ENCODE data around the gene OCLN.

OCLN gene

GRCh38 chr5:69502767-69503488 is 10.3 kb downstream of the OCLN start:
- Histone ChIP-seq H3K23ac (ENCODE audit: low read length in 2 of 2) (no peak overlapping the region), H2AK5ac (ENCODE audit: low read length, severe bottlenecking) (peak overlapping the region; percentile 19), H3K14ac (ENCODE audit: low read length in 2 of 2) (no peak overlapping the region), H3K4ac (ENCODE audit: low read depth in 1 of 2, low read length in 2 of 2) (no peak overlapping the region), H2BK15ac (ENCODE audit: low read depth, poor library complexity, severe bottlenecking) (no peak overlapping the region), H3K36me3 (ENCODE audit: control insufficient read depth in 1 of 2, insufficient read depth in 2 of 2, low read depth in 1 of 2, low read length in 2 of 2) (no peaks in the 10 kb centered on the region), H3K4me1 (ENCODE audit: control insufficient read depth, insufficient read depth, low read depth, low read length) (peaks cover 6% of the 10 kb centered on the region), H3K27me3 (ENCODE audit: control insufficient read depth in 1 of 2, insufficient read depth in 1 of 2, low read length in 2 of 2) (no peaks in the 10 kb centered on the region), H2BK12ac (ENCODE audit: low read length in 2 of 2) (no peak overlapping the region), H3K27ac (ENCODE audit: low read length, poor library complexity, severe bottlenecking) (peak overlapping the region; percentile 84), H4K91ac (ENCODE audit: low read length) (no peak overlapping the region), H3K4me3 (ENCODE audit: insufficient read depth in 1 of 2, low read depth in 1 of 2, low read length in 2 of 2) (no peak overlapping the region), H2BK120ac (ENCODE audit: low read depth, low read length) (no peak overlapping the region), H3K9ac (ENCODE audit: low read length) (peak overlapping the region; percentile 16), H3K9me3 (ENCODE audit: control insufficient read depth, low read length) (no peaks in the 10 kb centered on the region), H3K79me1 (replicated peaks; ENCODE audit: low read length, poor library complexity, severe bottlenecking) (no peaks in the 10 kb centered on the region), H2BK5ac (ENCODE audit: low read depth, low read length, poor library complexity, severe bottlenecking) (no peak overlapping the region), H3K18ac (ENCODE audit: low read depth in 1 of 2, low read length in 2 of 2) (peak overlapping the region in 1 of 2 experiments; percentile 38), H2AFZ (ENCODE audit: low read depth, low read length) (peak overlapping the region; percentile 62), H3K4me2 (ENCODE audit: low read length, poor library complexity, severe bottlenecking) (no peak overlapping the region), H4K8ac (ENCODE audit: low read length) (no peak overlapping the region)
- WGBS = 36% methylated on average over 7 of the region's 7 CpGs
- peak; percentile 55 for DNase-seq

- Histone ChIP-seq H3K4me3 (ENCODE audit: insufficient read depth in 1 of 2, low read depth in 1 of 2, low read length in 2 of 2) (no peak overlapping the region), H2BK12ac (ENCODE audit: low read length in 2 of 2) (no peak overlapping the region), H2AK5ac (ENCODE audit: low read length, severe bottlenecking) (peak overlapping the region; percentile 39), H2BK15ac (ENCODE audit: low read depth, poor library complexity, severe bottlenecking) (no peak overlapping the region), H3K4me1 (ENCODE audit: control insufficient read depth, insufficient read depth, low read depth, low read length) (peaks cover 6% of the 10 kb centered on the region), H3K18ac (ENCODE audit: low read depth in 1 of 2, low read length in 2 of 2) (no peak overlapping the region), H3K4ac (ENCODE audit: low read depth in 1 of 2, low read length in 2 of 2) (no peak overlapping the region), H3K79me1 (replicated peaks; ENCODE audit: low read length, poor library complexity, severe bottlenecking) (no peaks in the 10 kb centered on the region), H4K8ac (ENCODE audit: low read length) (no peak overlapping the region), H3K4me2 (ENCODE audit: low read length, poor library complexity, severe bottlenecking) (no peak overlapping the region), H3K27ac (ENCODE audit: low read length, poor library complexity, severe bottlenecking) (no peak overlapping the region), H4K91ac (ENCODE audit: low read length) (no peak overlapping the region), H2BK120ac (ENCODE audit: low read depth, low read length) (no peak overlapping the region), H2AFZ (ENCODE audit: low read depth, low read length) (peak overlapping the region; percentile 18), H3K9ac (ENCODE audit: low read length) (peak overlapping the region; percentile 31), H2BK5ac (ENCODE audit: low read depth, low read length, poor library complexity, severe bottlenecking) (no peak overlapping the region), H3K14ac (ENCODE audit: low read length in 2 of 2) (no peak overlapping the region), H3K27me3 (ENCODE audit: control insufficient read depth in 1 of 2, insufficient read depth in 1 of 2, low read length in 2 of 2) (no peaks in the 10 kb centered on the region), H3K23ac (ENCODE audit: low read length in 2 of 2) (no peak overlapping the region), H3K9me3 (ENCODE audit: control insufficient read depth, low read length) (no peaks in the 10 kb centered on the region), H3K36me3 (ENCODE audit: control insufficient read depth in 1 of 2, insufficient read depth in 2 of 2, low read depth in 1 of 2, low read length in 2 of 2) (no peaks in the 10 kb centered on the region)
- WGBS = 90% methylated on average over 2 of the region's 2 CpGs
- no peak for DNase-seq
These were observed 11.4 kb downstream of the OCLN start for GRCh38 chr5:69504036-69504435.

GRCh38 chr5:69505306-69505705 is 12.7 kb downstream of the OCLN start:
- H3K79me1 ChIP-seq (replicated peaks; ENCODE audit: low read length, poor library complexity, severe bottlenecking) = no peaks in the 10 kb centered on the region
- H4K8ac ChIP-seq (ENCODE audit: low read length) = no peak overlapping the region
- no peak overlapping the region for H4K91ac ChIP-seq (ENCODE audit: low read length)
- H3K27ac ChIP-seq (ENCODE audit: low read length, poor library complexity, severe bottlenecking) = no peak overlapping the region
- DNase-seq = no peak
- peaks cover 0 to 3% of the 10 kb centered on the region in 2 experiments for H3K36me3 ChIP-seq (ENCODE audit: control insufficient read depth in 1 of 2, insufficient read depth in 2 of 2, low read depth in 1 of 2, low read length in 2 of 2)
- no peak overlapping the region for H3K4ac ChIP-seq (ENCODE audit: low read depth in 1 of 2, low read length in 2 of 2)
- H2BK12ac ChIP-seq (ENCODE audit: low read length in 2 of 2) = no peak overlapping the region
- H3K9ac ChIP-seq (ENCODE audit: low read length) = no peak overlapping the region
- H2BK120ac ChIP-seq (ENCODE audit: low read depth, low read length) = no peak overlapping the region
- no CpG with 5 or more reads among the region's 1 CpG for whole genome bisulfite sequencing
- H3K9me3 ChIP-seq (ENCODE audit: control insufficient read depth, low read length) = no peaks in the 10 kb centered on the region
- no peak overlapping the region for H3K14ac ChIP-seq (ENCODE audit: low read length in 2 of 2)
- H3K4me2 ChIP-seq (ENCODE audit: low read length, poor library complexity, severe bottlenecking) = no peak overlapping the region
- no peak overlapping the region for H2AK5ac ChIP-seq (ENCODE audit: low read length, severe bottlenecking)
- no peak overlapping the region for H2BK15ac ChIP-seq (ENCODE audit: low read depth, poor library complexity, severe bottlenecking)
- no peak overlapping the region for H2BK5ac ChIP-seq (ENCODE audit: low read depth, low read length, poor library complexity, severe bottlenecking)
- H3K27me3 ChIP-seq (ENCODE audit: control insufficient read depth in 1 of 2, insufficient read depth in 1 of 2, low read length in 2 of 2) = no peaks in the 10 kb centered on the region
- peaks cover 6% of the 10 kb centered on the region for H3K4me1 ChIP-seq (ENCODE audit: control insufficient read depth, insufficient read depth, low read depth, low read length)
- H3K4me3 ChIP-seq (ENCODE audit: insufficient read depth in 1 of 2, low read depth in 1 of 2, low read length in 2 of 2) = no peak overlapping the region
- H3K18ac ChIP-seq (ENCODE audit: low read depth in 1 of 2, low read length in 2 of 2) = no peak overlapping the region
- no peak overlapping the region for H3K23ac ChIP-seq (ENCODE audit: low read length in 2 of 2)
- no peak overlapping the region for H2AFZ ChIP-seq (ENCODE audit: low read depth, low read length)

GRCh38 chr5:69509212-69509611 is 16.6 kb downstream of the OCLN start:
- no peak for DNase-seq
- Histone ChIP-seq H2AK5ac (ENCODE audit: low read length, severe bottlenecking) (no peak overlapping the region), H4K8ac (ENCODE audit: low read length) (peak overlapping the region; percentile 49), H3K4ac (ENCODE audit: low read depth in 1 of 2, low read length in 2 of 2) (no peak overlapping the region), H3K14ac (ENCODE audit: low read length in 2 of 2) (no peak overlapping the region), H2BK12ac (ENCODE audit: low read length in 2 of 2) (peak overlapping the region in 1 of 2 experiments; percentile 95), H3K9ac (ENCODE audit: low read length) (no peak overlapping the region), H3K4me3 (ENCODE audit: insufficient read depth in 1 of 2, low read depth in 1 of 2, low read length in 2 of 2) (no peak overlapping the region), H3K27me3 (ENCODE audit: control insufficient read depth in 1 of 2, insufficient read depth in 1 of 2, low read length in 2 of 2) (no peaks in the 10 kb centered on the region), H4K91ac (ENCODE audit: low read length) (peak overlapping the region; percentile 50), H3K36me3 (ENCODE audit: control insufficient read depth in 1 of 2, insufficient read depth in 2 of 2, low read depth in 1 of 2, low read length in 2 of 2) (peaks cover 0 to 3% of the 10 kb centered on the region in 2 experiments), H2AFZ (ENCODE audit: low read depth, low read length) (no peak overlapping the region), H3K79me1 (replicated peaks; ENCODE audit: low read length, poor library complexity, severe bottlenecking) (no peaks in the 10 kb centered on the region), H2BK15ac (ENCODE audit: low read depth, poor library complexity, severe bottlenecking) (no peak overlapping the region), H3K9me3 (ENCODE audit: control insufficient read depth, low read length) (no peaks in the 10 kb centered on the region), H3K27ac (ENCODE audit: low read length, poor library complexity, severe bottlenecking) (no peak overlapping the region), H3K18ac (ENCODE audit: low read depth in 1 of 2, low read length in 2 of 2) (peak overlapping the region in 1 of 2 experiments; percentile 33), H2BK5ac (ENCODE audit: low read depth, low read length, poor library complexity, severe bottlenecking) (no peak overlapping the region), H2BK120ac (ENCODE audit: low read depth, low read length) (no peak overlapping the region), H3K4me1 (ENCODE audit: control insufficient read depth, insufficient read depth, low read depth, low read length) (no peaks in the 10 kb centered on the region), H3K4me2 (ENCODE audit: low read length, poor library complexity, severe bottlenecking) (no peak overlapping the region), H3K23ac (ENCODE audit: low read length in 2 of 2) (no peak overlapping the region)
- 94% methylated on average over 6 of the region's 6 CpGs for WGBS
